ENCODE data around the gene M1AP. TPM values are rescaled to one million over a fixed set of nuclear protein-coding genes. Genes with fewer than 3 reads are reported as not detected.

M1AP gene, protein sequence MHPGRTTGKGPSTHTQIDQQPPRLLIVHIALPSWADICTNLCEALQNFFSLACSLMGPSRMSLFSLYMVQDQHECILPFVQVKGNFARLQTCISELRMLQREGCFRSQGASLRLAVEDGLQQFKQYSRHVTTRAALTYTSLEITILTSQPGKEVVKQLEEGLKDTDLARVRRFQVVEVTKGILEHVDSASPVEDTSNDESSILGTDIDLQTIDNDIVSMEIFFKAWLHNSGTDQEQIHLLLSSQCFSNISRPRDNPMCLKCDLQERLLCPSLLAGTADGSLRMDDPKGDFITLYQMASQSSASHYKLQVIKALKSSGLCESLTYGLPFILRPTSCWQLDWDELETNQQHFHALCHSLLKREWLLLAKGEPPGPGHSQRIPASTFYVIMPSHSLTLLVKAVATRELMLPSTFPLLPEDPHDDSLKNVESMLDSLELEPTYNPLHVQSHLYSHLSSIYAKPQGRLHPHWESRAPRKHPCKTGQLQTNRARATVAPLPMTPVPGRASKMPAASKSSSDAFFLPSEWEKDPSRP
- polyA plus RNA-seq (2013, experiment 1 of 2) = 0.73 TPM
- polyA plus RNA-seq (2013, experiment 2 of 2) = 0.98 TPM

DNA sequence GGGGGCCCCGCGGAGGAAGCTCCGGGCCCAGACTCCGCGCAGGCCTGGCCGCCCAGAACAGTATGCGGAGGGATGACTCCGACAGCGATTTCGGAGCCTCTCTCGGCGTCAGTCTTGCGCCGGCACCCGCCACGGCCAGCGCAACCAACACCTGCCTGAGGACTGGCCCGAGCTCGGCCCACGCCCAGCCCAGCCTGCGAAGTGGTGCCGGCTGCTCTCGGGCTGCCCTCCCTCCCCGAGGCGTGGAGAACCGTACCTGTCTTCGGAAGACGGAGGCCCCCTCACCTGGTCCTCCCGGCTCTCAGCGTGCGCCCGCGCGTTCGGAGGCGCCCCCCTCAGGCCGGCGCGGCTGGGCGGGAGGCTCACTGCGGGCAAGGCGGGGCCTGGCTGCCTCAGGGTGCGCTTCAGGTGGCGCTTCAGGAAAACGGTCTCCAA lies at the start of gene M1AP:
M1AP (minus strand) TSS at position 322 of the 435 bp plus-strand sequence. CDS start 8,055 bp downstream, outside the sequence.
- peak within 1 kb of the TSS in 1 of 2 donors; percentile 76 for H3K4me3 ChIP-seq (ENCODE audit: low read length in 2 of 2)
- WGBS, 2 donors (ENCODE audit: extremely low coverage in 2 of 2, insufficient read length in 2 of 2, insufficient replicate concordance in 1 of 2) = no CpG with 5 or more reads among the region's 45 CpGs

DNA sequence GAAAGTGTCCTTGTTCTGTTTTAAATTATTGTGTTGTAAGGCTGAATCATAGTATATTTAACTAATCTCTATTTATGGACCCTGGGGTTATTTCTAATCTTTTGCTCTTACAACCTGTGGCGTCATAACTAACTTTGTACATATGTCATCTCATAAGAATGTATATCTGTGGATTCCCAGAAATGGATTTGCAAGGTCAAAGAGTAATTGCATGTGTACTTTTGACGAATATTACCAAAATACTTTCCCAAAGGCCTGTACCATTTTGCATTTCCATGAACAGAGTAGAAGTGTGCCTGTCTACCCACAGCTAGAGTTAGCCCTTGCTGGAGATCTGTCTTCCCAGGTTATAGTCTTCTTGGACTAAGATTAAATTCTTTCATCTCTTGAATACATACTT lies 48.7 kb upstream of the M1AP start:
- Histone ChIP-seq H3K4ac (ENCODE audit: low read length) (no peak overlapping the region), H2BK5ac (ENCODE audit: low read length) (no peak overlapping the region), H3K4me2 (ENCODE audit: insufficient read depth, low read length, poor library complexity, severe bottlenecking) (no peak overlapping the region), H2BK120ac (ENCODE audit: low read depth, low read length) (no peak overlapping the region), H3K4me1 (ENCODE audit: control insufficient read depth in 2 of 2, insufficient read depth in 1 of 2, low read depth in 1 of 2, low read length in 2 of 2) (peaks cover 0 to 2% of the 10 kb centered on the region in 2 donors), H3K27ac (replicated peaks; ENCODE audit: low read length) (no peak overlapping the region), H3K79me1 (ENCODE audit: low read depth, low read length) (no peaks in the 10 kb centered on the region), H3K36me3 (replicated peaks in 1 of 2; ENCODE audit: control insufficient read depth in 2 of 2, insufficient read depth in 2 of 2, low read length in 2 of 2) (no peaks in the 10 kb centered on the region), H4K91ac (ENCODE audit: low read depth, low read length, poor library complexity) (no peak overlapping the region), H2AFZ (ENCODE audit: low read length) (no peak overlapping the region), H2AK5ac (ENCODE audit: low read depth, low read length) (no peak overlapping the region), H3K9ac (ENCODE audit: low read depth, low read length, poor library complexity) (no peak overlapping the region), H3K9me3 (replicated peaks in 1 of 2; ENCODE audit: control insufficient read depth in 2 of 2, insufficient read depth in 1 of 2, low read depth in 1 of 2, low read length in 2 of 2) (no peaks in the 10 kb centered on the region), H3K27me3 (ENCODE audit: control insufficient read depth in 3 of 3, insufficient read depth in 3 of 3, low read depth in 1 of 3, low read length in 3 of 3) (peaks cover 0 to 10% (median 0%) of the 10 kb centered on the region in 3 experiments), H2BK15ac (ENCODE audit: low read length) (no peak overlapping the region), H2BK12ac (ENCODE audit: low read length) (no peak overlapping the region), H3K4me3 (ENCODE audit: low read length in 2 of 2) (no peak overlapping the region), H3K14ac (ENCODE audit: low read length) (no peak overlapping the region), H3K18ac (ENCODE audit: low read length) (no peak overlapping the region), H4K8ac (ENCODE audit: low read depth, low read length) (no peak overlapping the region), H3K23ac (ENCODE audit: low read depth, low read length, poor library complexity) (no peak overlapping the region)
- whole genome bisulfite sequencing, 2 donors (ENCODE audit: extremely low coverage in 2 of 2, insufficient read length in 2 of 2, insufficient replicate concordance in 1 of 2) = no CpG with 5 or more reads among the region's 2 CpGs
- no peak for DNase-seq (ENCODE audit: low spot score)

More for the DNA sequence above, at the start of gene M1AP:
- Histone ChIP-seq H3K27ac (replicated peaks; ENCODE audit: low read length) (no peak within 1 kb of the TSS), H3K14ac (ENCODE audit: low read length) (no peak within 1 kb of the TSS), H3K27me3 (ENCODE audit: control insufficient read depth in 3 of 3, insufficient read depth in 3 of 3, low read depth in 1 of 3, low read length in 3 of 3) (peaks cover 5 to 21% (median 12%) of the 10 kb centered on the region in 3 experiments), H3K23ac (ENCODE audit: low read depth, low read length, poor library complexity) (peak within 1 kb of the TSS; percentile 75), H2BK15ac (ENCODE audit: low read length) (peak within 1 kb of the TSS; percentile 87), H3K9ac (ENCODE audit: low read depth, low read length, poor library complexity) (peak within 1 kb of the TSS; percentile 61), H2AK5ac (ENCODE audit: low read depth, low read length) (no peak within 1 kb of the TSS), H2BK5ac (ENCODE audit: low read length) (no peak within 1 kb of the TSS), H3K9me3 (replicated peaks in 1 of 2; ENCODE audit: control insufficient read depth in 2 of 2, insufficient read depth in 1 of 2, low read depth in 1 of 2, low read length in 2 of 2) (peaks cover 4% of the 10 kb centered on the region in 2 donors), H3K4me2 (ENCODE audit: insufficient read depth, low read length, poor library complexity, severe bottlenecking) (peak within 1 kb of the TSS; percentile 65), H4K91ac (ENCODE audit: low read depth, low read length, poor library complexity) (no peak within 1 kb of the TSS), H4K8ac (ENCODE audit: low read depth, low read length) (no peak within 1 kb of the TSS), H2BK120ac (ENCODE audit: low read depth, low read length) (no peak within 1 kb of the TSS), H2BK12ac (ENCODE audit: low read length) (no peak within 1 kb of the TSS), H3K18ac (ENCODE audit: low read length) (peak within 1 kb of the TSS; percentile 81), H2AFZ (ENCODE audit: low read length) (peak within 1 kb of the TSS; percentile 58), H3K36me3 (replicated peaks in 1 of 2; ENCODE audit: control insufficient read depth in 2 of 2, insufficient read depth in 2 of 2, low read length in 2 of 2) (no peaks in the 10 kb centered on the region), H3K4me1 (ENCODE audit: control insufficient read depth in 2 of 2, insufficient read depth in 1 of 2, low read depth in 1 of 2, low read length in 2 of 2) (peaks cover 0 to 6% of the 10 kb centered on the region in 2 donors), H3K4ac (ENCODE audit: low read length) (peak within 1 kb of the TSS; percentile 18), H3K79me1 (ENCODE audit: low read depth, low read length) (no peaks in the 10 kb centered on the region)
- no peak for DNase-seq (ENCODE audit: low spot score)

DNA sequence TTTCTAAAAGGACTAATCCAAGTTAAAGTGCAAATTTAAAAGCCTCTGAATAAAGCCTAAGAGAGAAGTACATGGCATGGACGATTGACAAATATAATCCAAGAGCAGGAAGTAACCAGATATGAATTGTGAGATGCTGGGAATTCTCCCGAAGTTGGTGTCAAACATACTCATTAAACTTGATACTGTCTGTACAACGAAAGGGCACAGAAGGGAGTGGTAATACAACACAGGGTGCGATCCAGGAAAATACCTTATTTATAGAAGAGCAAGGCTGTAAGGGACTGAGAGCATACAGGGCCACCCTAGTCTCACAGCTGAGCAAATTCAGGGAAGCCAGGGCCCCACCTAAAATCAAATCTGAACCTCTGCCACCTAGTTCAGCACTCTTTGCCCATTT lies 47.5 kb upstream of the M1AP start:
- Histone ChIP-seq H4K91ac (ENCODE audit: low read depth, low read length, poor library complexity) (no peak overlapping the region), H2BK5ac (ENCODE audit: low read length) (no peak overlapping the region), H2BK15ac (ENCODE audit: low read length) (no peak overlapping the region), H3K79me1 (ENCODE audit: low read depth, low read length) (no peaks in the 10 kb centered on the region), H3K9ac (ENCODE audit: low read depth, low read length, poor library complexity) (no peak overlapping the region), H4K8ac (ENCODE audit: low read depth, low read length) (no peak overlapping the region), H3K27ac (replicated peaks; ENCODE audit: low read length) (no peak overlapping the region), H3K4me2 (ENCODE audit: insufficient read depth, low read length, poor library complexity, severe bottlenecking) (no peak overlapping the region), H3K23ac (ENCODE audit: low read depth, low read length, poor library complexity) (no peak overlapping the region), H3K27me3 (ENCODE audit: control insufficient read depth in 3 of 3, insufficient read depth in 3 of 3, low read depth in 1 of 3, low read length in 3 of 3) (peaks cover 0 to 10% (median 0%) of the 10 kb centered on the region in 3 experiments), H2AK5ac (ENCODE audit: low read depth, low read length) (no peak overlapping the region), H2AFZ (ENCODE audit: low read length) (no peak overlapping the region), H3K18ac (ENCODE audit: low read length) (no peak overlapping the region), H3K36me3 (replicated peaks in 1 of 2; ENCODE audit: control insufficient read depth in 2 of 2, insufficient read depth in 2 of 2, low read length in 2 of 2) (no peaks in the 10 kb centered on the region), H3K9me3 (replicated peaks in 1 of 2; ENCODE audit: control insufficient read depth in 2 of 2, insufficient read depth in 1 of 2, low read depth in 1 of 2, low read length in 2 of 2) (no peaks in the 10 kb centered on the region), H2BK120ac (ENCODE audit: low read depth, low read length) (no peak overlapping the region), H3K14ac (ENCODE audit: low read length) (no peak overlapping the region), H2BK12ac (ENCODE audit: low read length) (no peak overlapping the region), H3K4ac (ENCODE audit: low read length) (no peak overlapping the region), H3K4me1 (ENCODE audit: control insufficient read depth in 2 of 2, insufficient read depth in 1 of 2, low read depth in 1 of 2, low read length in 2 of 2) (no peaks in the 10 kb centered on the region), H3K4me3 (ENCODE audit: low read length in 2 of 2) (no peak overlapping the region)
- WGBS, 2 donors (ENCODE audit: extremely low coverage in 2 of 2, insufficient read length in 2 of 2, insufficient replicate concordance in 1 of 2) = no CpG with 5 or more reads among the region's 4 CpGs
- no peak for DNase-seq (ENCODE audit: low spot score)

DNA sequence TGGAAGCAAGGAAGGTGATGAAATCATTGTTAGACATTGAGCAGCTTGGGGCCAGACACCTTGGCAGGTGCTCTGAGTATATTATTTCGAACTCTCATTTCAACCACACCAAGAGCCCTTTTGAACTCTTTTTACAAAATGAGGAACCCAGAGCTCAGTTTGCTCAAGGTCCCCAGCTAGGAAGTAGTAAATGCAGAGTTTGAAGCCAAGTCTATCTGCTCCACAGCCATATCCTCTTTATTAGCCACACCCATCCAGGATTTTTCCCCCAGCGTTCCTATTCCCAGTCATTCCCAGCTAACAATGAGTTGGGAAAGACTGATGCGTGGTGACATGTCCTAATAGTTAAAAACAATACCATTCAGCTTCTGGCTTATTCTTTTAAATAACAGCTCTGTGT lies 46.2 kb upstream of the M1AP start:
- H2AK5ac ChIP-seq (ENCODE audit: low read depth, low read length) = no peak overlapping the region
- no peaks in the 10 kb centered on the region for H3K79me1 ChIP-seq (ENCODE audit: low read depth, low read length)
- no peak for DNase-seq (ENCODE audit: low spot score)
- H2BK120ac ChIP-seq (ENCODE audit: low read depth, low read length) = no peak overlapping the region
- no peak overlapping the region for H4K8ac ChIP-seq (ENCODE audit: low read depth, low read length)
- H2BK12ac ChIP-seq (ENCODE audit: low read length) = no peak overlapping the region
- no peak overlapping the region for H4K91ac ChIP-seq (ENCODE audit: low read depth, low read length, poor library complexity)
- H2AFZ ChIP-seq (ENCODE audit: low read length) = no peak overlapping the region
- H3K9me3 ChIP-seq (replicated peaks in 1 of 2; ENCODE audit: control insufficient read depth in 2 of 2, insufficient read depth in 1 of 2, low read depth in 1 of 2, low read length in 2 of 2) = no peaks in the 10 kb centered on the region
- no peak overlapping the region for H3K4me2 ChIP-seq (ENCODE audit: insufficient read depth, low read length, poor library complexity, severe bottlenecking)
- H3K14ac ChIP-seq (ENCODE audit: low read length) = no peak overlapping the region
- no peak overlapping the region for H3K4me3 ChIP-seq (ENCODE audit: low read length in 2 of 2)
- WGBS, 2 donors (ENCODE audit: extremely low coverage in 2 of 2, insufficient read length in 2 of 2, insufficient replicate concordance in 1 of 2) = no CpG with 5 or more reads among the region's 3 CpGs
- no peak overlapping the region for H3K23ac ChIP-seq (ENCODE audit: low read depth, low read length, poor library complexity)
- H3K36me3 ChIP-seq (replicated peaks in 1 of 2; ENCODE audit: control insufficient read depth in 2 of 2, insufficient read depth in 2 of 2, low read length in 2 of 2) = no peaks in the 10 kb centered on the region
- H3K4me1 ChIP-seq (ENCODE audit: control insufficient read depth in 2 of 2, insufficient read depth in 1 of 2, low read depth in 1 of 2, low read length in 2 of 2) = no peaks in the 10 kb centered on the region
- no peak overlapping the region for H3K27ac ChIP-seq (replicated peaks; ENCODE audit: low read length)
- H2BK5ac ChIP-seq (ENCODE audit: low read length) = no peak overlapping the region
- no peak overlapping the region for H3K9ac ChIP-seq (ENCODE audit: low read depth, low read length, poor library complexity)
- H3K27me3 ChIP-seq (ENCODE audit: control insufficient read depth in 3 of 3, insufficient read depth in 3 of 3, low read depth in 1 of 3, low read length in 3 of 3) = peaks cover 0 to 10% (median 0%) of the 10 kb centered on the region in 3 experiments
- no peak overlapping the region for H3K4ac ChIP-seq (ENCODE audit: low read length)
- no peak overlapping the region for H2BK15ac ChIP-seq (ENCODE audit: low read length)
- H3K18ac ChIP-seq (ENCODE audit: low read length) = no peak overlapping the region

Measured in neuronal stem cell (in vitro differentiated cells).